Measurements from ENCODE around the gene DBN1. TPM values are rescaled to one million over a fixed set of nuclear protein-coding genes. Genes with fewer than 3 reads are reported as not detected.

Gene DBN1
- total RNA-seq, 1 donor from 2014 or later = 371 TPM

DNA sequence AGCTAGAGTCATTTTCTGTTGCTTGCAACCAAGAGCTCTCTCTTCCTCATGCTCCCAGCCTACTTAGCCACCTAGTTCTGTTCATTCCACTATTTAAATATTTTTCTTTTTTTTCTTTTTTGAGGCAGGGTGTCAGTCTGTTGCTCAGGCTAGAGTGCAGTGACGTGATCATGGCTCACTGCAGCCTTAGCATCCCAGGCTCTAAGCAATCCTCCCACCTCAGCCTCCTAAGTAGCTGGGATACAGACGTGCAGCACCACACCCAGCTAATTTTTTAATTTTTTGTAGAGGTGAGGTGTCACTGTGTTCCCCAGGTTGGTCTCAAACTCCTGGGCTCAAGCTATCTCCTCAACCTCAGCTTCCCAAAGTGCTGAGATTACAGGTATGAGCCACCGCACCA is 59.0 kb downstream of the DBN1 start:
- H2AFZ ChIP-seq (ENCODE audit: low read depth, low read length) = no peak overlapping the region
- H3K36me3 Mint-ChIP-seq (ENCODE audit: low read depth, unreplicated experiment) = no peaks in the 10 kb centered on the region
- no peak overlapping the region for H3K4me3 Mint-ChIP-seq (ENCODE audit: unreplicated experiment)

GRCh38 chr5:177412603-177413233 is 60.7 kb downstream of the DBN1 start:
- H3K36me3 Mint-ChIP-seq (ENCODE audit: low read depth, unreplicated experiment) = no peaks in the 10 kb centered on the region
- peaks cover 62% of the 10 kb centered on the region for H3K27me3 Mint-ChIP-seq (ENCODE audit: low read depth, unreplicated experiment)

More for the DNA sequence above, 59.0 kb downstream of the DBN1 start:
- H3K27me3 Mint-ChIP-seq (ENCODE audit: low read depth, unreplicated experiment) = peaks cover 53% of the 10 kb centered on the region
- H3K9me3 Mint-ChIP-seq (ENCODE audit: unreplicated experiment) = no peaks in the 10 kb centered on the region
- H3K27me3 ChIP-seq (ENCODE audit: insufficient read depth, low read length) = peaks cover 6% of the 10 kb centered on the region
- no peaks in the 10 kb centered on the region for H3K4me1 ChIP-seq (ENCODE audit: insufficient read depth, low read length)
- FAIRE-seq (no peak), DNase-seq (ENCODE audit: low read depth) (no peak)
- H3K27ac ChIP-seq (ENCODE audit: low read depth, low read length) = no peak overlapping the region
- no peaks in the 10 kb centered on the region for H3K79me2 ChIP-seq (ENCODE audit: insufficient read depth, low read length)
- no peak overlapping the region for H3K4me2 ChIP-seq (ENCODE audit: low read length)
- H3K9me3 ChIP-seq (ENCODE audit: insufficient read depth, low read depth, low read length) = no peaks in the 10 kb centered on the region
- H3K4me1 Mint-ChIP-seq (ENCODE audit: low read depth, unreplicated experiment) = no peaks in the 10 kb centered on the region
- no peaks in the 10 kb centered on the region for H4K20me1 ChIP-seq (ENCODE audit: insufficient read depth, low read length)
- no peaks in the 10 kb centered on the region for H3K36me3 ChIP-seq (ENCODE audit: insufficient read depth, low read length)
- H3K27ac Mint-ChIP-seq (ENCODE audit: unreplicated experiment) = no peak overlapping the region
- no peak overlapping the region for H3K9ac ChIP-seq (ENCODE audit: low read length)
- TF ChIP-seq EZH2 (IDR thresholded peaks at IDR 0.05; ENCODE audit: insufficient read depth, low read length) = no peak
- TF ChIP-seq CTCF (IDR thresholded peaks at IDR 0.05; ENCODE audit: insufficient read depth, low read depth, low read length) = no peak
- no peak overlapping the region for H3K4me3 ChIP-seq (ENCODE audit: insufficient read depth, low read depth, low read length)

More at GRCh38 chr5:177412603-177413233, 60.7 kb downstream of the DBN1 start:
- no peak overlapping the region for H3K4me3 ChIP-seq (ENCODE audit: insufficient read depth, low read depth, low read length)
- no peaks in the 10 kb centered on the region for H3K79me2 ChIP-seq (ENCODE audit: insufficient read depth, low read length)
- FAIRE-seq (no peak), DNase-seq (ENCODE audit: low read depth) (no peak)
- H3K27me3 ChIP-seq (ENCODE audit: insufficient read depth, low read length) = peaks cover 6% of the 10 kb centered on the region
- Mint-ChIP-seq H3K4me3 (ENCODE audit: unreplicated experiment) (no peak overlapping the region), H3K27ac (ENCODE audit: unreplicated experiment) (no peak overlapping the region), H3K9me3 (ENCODE audit: unreplicated experiment) (no peaks in the 10 kb centered on the region), H3K4me1 (ENCODE audit: low read depth, unreplicated experiment) (no peaks in the 10 kb centered on the region)
- H3K36me3 ChIP-seq (ENCODE audit: insufficient read depth, low read length) = no peaks in the 10 kb centered on the region
- H3K9ac ChIP-seq (ENCODE audit: low read length) = no peak overlapping the region
- no peaks in the 10 kb centered on the region for H4K20me1 ChIP-seq (ENCODE audit: insufficient read depth, low read length)
- H2AFZ ChIP-seq (ENCODE audit: low read depth, low read length) = no peak overlapping the region
- no peaks in the 10 kb centered on the region for H3K9me3 ChIP-seq (ENCODE audit: insufficient read depth, low read depth, low read length)
- H3K4me2 ChIP-seq (ENCODE audit: low read length) = no peak overlapping the region
- no peaks in the 10 kb centered on the region for H3K4me1 ChIP-seq (ENCODE audit: insufficient read depth, low read length)
- no peak for TF ChIP-seq CTCF (IDR thresholded peaks at IDR 0.05; ENCODE audit: insufficient read depth, low read depth, low read length)
- TF ChIP-seq EZH2 (IDR thresholded peaks at IDR 0.05; ENCODE audit: insufficient read depth, low read length) = no peak
- no peak overlapping the region for H3K27ac ChIP-seq (ENCODE audit: low read depth, low read length)

Data from astrocyte (in vitro differentiated cells and primary cell).